GM21717 (cell line): ENCODE data around the gene TNIK.

ENCODE experiments used
- ATAC-seq: cut with Tn5 transposase; IDR thresholded peaks from one replicate; pipeline ENCODE4 v1.9.1; 2021; ENCODE audit warnings: mild to moderate bottlenecking, moderate library complexity; ENCODE audit not compliant: unreplicated experiment

The TNIK gene

GRCh38 chr3:171177553-171177952 lies 282.7 kb downstream of the TNIK start:
- ATAC-seq = no peak

GRCh38 chr3:171177056-171177455 lies 283.1 kb downstream of the TNIK start:
- no peak for ATAC-seq

DNA sequence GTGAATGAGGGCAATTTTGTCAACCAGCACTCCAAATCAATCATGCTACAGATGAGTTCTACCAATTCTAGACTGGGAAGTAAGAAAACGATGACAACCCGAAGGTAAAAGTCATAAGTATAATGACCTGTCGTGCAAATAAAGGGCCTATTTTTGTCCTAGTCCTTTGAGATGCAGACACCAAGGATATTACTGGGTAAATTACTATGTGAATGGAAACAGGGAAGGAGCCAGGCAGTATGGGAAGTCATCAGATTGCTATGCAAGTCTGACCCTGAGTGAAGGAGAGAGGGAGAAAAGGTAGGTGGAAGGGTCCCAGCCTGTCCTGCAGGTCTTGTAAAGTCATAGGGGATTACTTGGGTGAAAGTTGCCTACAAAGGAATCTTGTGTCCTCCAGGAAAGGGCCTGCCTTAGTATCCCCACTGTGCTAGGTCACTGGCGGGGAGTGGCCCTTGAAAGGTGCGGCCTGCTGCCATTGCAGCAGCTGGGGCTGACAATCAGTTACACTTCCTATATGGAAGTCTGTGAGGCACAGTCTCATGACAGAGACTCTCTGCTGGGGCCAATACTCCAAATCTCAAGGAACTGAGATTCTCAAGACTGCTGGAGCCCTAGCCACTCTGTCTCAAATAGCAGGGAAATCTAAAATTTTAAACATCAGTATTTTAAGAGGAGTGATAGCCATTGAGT lies 283.8 kb downstream of the TNIK start:
- no peak for ATAC-seq

GRCh38 chr3:171175741-171176234 lies 284.4 kb downstream of the TNIK start:
- ATAC-seq = no peak

GRCh38 chr3:171173736-171174135 lies 286.5 kb downstream of the TNIK start:
- no peak for ATAC-seq

- no peak for ATAC-seq
Measured at GRCh38 chr3:171172070-171172469, 288.1 kb downstream of the TNIK start.

GRCh38 chr3:171169866-171170265 lies 290.3 kb downstream of the TNIK start:
- no peak for ATAC-seq

DNA sequence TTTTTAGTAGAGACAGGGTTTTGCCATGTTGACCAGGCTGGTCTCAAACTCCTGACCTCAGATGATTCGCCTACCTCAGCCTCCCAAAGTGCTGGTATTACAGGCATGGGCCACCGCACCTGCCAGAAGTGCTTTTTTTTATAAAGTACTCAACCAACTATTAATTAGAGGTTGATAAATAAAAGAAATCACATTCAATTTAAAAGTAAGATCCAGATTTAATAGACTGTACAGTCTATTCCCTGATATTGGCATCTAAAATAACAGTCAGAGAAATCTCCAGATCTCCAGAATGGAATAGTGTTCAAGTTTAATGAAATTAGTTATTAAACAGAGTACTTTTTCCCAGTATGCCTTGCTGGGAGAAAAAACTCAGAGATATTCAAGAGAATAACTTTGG lies 290.8 kb downstream of the TNIK start:
- no peak for ATAC-seq

GRCh38 chr3:171168551-171168950 lies 291.7 kb downstream of the TNIK start:
- no peak for ATAC-seq

GRCh38 chr3:171168086-171168485 lies 292.1 kb downstream of the TNIK start:
- no peak for ATAC-seq

GRCh38 chr3:171165983-171166382 lies 294.2 kb downstream of the TNIK start:
- peak; percentile 67 for ATAC-seq

DNA sequence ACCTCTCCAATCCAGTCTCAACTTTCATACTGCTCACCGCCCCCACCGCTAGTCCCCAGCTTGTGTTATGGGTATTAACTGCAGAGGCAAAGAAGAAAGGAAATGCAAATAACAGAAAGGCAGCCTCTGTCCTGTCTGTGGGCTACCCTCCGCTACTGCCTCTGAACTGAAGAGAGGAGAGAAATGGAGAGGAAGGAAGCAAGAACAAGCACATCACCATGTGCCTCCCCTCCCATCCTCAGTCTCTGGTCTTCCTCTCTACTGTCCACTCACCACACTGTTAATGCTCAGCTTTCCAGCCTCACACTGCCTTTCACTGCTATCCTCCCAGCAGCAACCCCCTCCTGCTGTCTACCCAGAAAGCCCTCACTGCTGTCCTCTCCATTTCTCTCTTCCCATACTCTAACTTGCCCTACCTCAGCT lies 294.7 kb downstream of the TNIK start:
- ATAC-seq = peak; percentile 53

DNA sequence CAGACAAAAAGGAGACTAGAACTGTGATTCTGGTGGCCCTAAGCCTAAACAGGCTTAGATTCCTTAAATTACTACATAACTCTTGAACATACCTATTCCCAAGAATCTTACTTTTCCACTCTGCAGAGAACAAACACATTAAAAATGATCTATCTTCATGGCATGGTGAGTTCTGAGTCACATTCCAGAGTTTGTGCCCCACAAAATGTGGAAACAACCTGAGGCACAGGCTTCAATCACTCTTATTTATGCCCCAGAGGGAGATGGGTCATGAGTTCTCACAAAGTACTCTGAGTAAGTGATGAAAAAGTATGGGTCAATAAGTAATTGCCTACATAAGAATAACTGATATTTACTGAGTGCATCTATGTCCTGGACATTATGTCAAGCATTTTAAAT lies 296.1 kb downstream of the TNIK start:
- no peak for ATAC-seq

GRCh38 chr3:171163101-171164066 lies 296.8 kb downstream of the TNIK start:
- ATAC-seq = no peak

DNA sequence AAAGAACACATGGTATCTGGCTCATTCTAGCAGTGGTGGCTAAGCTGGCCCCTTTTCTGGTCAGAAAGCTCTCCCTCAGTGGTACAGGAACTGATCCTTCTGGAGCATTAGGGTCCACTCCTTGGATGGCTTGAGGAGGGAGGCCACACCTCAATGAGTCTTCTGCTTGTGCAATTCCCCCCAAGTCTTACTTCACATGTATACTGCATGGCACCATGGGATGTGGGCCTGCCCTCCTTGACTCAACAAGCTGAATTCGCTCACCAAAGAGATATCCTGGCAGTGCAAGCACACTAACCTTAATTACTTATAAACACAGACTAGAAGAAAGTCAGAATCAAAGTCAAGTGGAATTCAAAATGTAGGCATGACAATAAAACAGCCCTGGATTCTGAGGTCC lies 299.9 kb downstream of the TNIK start:
- no peak for ATAC-seq

DNA sequence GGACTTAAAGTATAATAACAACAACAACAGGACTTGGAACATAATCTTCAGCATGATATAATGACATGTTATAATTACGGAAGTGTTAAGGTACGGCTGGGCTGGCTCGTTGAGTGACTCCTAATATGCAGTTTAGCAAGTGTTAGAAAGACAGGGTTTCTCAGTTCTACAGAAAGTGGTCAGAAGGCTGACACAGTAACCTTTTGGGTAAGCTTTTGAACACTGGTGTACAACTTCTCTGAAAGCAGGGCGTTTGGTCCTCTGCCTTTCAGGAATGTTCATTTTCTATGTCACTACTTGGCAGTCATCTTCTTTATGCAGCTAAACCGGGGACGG lies 300.4 kb downstream of the TNIK start:
- no peak for ATAC-seq

GRCh38 chr3:171159024-171159821 lies 301.0 kb downstream of the TNIK start:
- no peak for ATAC-seq

GRCh38 chr3:171157980-171158379 lies 302.2 kb downstream of the TNIK start:
- ATAC-seq = no peak

DNA sequence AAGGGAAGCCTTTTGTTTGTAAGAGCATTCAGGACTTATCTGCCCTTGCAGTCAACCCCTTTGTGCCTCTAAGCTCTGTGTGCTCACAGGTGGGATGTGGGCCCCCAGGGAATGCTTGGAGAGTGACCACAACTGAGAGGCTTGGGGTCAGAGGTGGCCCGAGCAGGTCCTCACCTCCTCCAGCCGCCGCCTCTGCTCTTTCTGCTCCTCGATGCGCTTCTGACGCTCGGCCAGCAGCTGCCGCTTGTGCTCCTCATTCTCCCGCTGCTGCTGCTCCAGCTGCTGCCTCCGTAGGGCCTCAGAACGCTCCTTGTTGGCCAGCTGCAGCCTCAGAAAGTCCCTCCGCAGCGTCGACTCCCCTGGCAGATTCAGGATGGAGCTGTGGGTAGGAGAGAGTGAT lies 302.9 kb downstream of the TNIK start:
- ATAC-seq = no peak

DNA sequence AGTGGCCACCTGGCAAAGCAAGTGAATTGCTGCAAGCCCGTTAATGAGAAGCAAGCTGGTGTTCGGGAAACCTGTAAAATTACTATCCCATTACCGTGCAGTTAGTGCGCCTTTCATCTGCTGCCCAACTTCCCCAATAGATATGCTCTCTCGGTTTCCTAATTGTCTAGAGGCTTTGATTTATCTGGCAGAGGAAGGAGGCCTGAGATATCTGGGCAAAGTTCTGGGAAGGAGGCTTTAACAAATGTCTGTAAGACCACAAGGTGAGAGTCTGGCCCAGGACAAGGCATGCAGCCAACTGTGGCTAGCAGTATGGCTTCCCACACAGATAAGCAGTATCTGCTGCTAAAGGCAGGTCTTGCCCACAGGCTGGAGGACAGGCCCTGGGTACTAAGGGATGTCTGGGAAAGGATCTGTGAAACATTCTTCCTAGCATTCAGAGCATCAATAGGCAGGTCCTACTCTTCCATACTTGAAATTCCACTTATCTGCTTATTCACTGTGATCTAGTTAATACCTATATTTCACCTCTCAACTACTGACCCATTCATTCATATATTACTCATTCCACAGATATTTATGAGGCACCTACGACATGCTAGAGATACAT lies 303.7 kb downstream of the TNIK start:
- no peak for ATAC-seq
